ENCODE results near the gene POPDC2. TPM values are rescaled to one million over a fixed set of nuclear protein-coding genes. Genes with fewer than 3 reads are reported as not detected.

POPDC2 gene
- total and polyA plus RNA-seq, 2 donors (not counting 3 experiments of a cell fraction or from before 2014, with no cell fraction given), result 0.57 to 0.66 TPM

DNA sequence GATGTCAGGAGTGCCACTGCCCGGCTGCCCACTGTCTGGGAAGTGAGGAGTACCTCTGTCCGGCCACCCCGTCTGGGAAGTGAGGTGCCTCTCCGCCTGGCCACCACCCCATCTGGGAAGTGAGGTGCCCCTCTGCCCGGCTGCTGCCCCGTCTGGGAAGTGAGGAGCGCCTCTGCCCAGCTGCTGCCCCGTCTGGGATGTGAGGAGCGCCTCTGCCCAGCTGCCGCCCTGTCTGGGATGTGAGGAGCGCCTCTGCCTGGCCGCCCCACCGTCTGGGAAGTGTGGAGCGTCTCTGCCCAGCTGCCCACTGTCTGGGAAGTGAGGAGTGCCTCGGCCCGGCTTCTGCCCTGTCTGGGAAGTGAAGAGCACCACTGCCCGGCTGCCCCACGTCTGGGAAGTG, 13.5 kb upstream of the POPDC2 start:
- DNase-seq (ENCODE audit: low read depth, low spot score), result no peak
- H3K79me2 ChIP-seq (ENCODE audit: control insufficient read depth, insufficient read depth, low read length), result peaks cover 4% of the 10 kb centered on the region
- peaks cover 0 to 4% of the 10 kb centered on the region in 2 experiments for H3K36me3 ChIP-seq (ENCODE audit: control insufficient read depth in 2 of 2, extremely low read depth in 1 of 2, insufficient read depth in 2 of 2, low read length in 2 of 2)
- H3K27ac ChIP-seq (ENCODE audit: insufficient read depth, low read depth, low read length), result no peak overlapping the region
- no peak overlapping the region for H3K4me2 ChIP-seq (ENCODE audit: insufficient read depth, low read length)
- POLR2A ChIA-PET, result no interaction called here
- intact Hi-C loops (cut with micrococcal nuclease) (no loop called here), dilution Hi-C loops (cut with MboI; ENCODE audit: extremely low pct_ligation_motif_present, low sequenced_read_pairs) (no loop called here)
- H3K9me3 ChIP-seq (replicated peaks; ENCODE audit: control insufficient read depth, insufficient read depth, low read length), result no peaks in the 10 kb centered on the region
- H3K4me3 ChIP-seq (replicated peaks in 1 of 3; ENCODE audit: insufficient read depth in 1 of 3, low read depth in 1 of 3, low read length in 3 of 3), result no peak overlapping the region
- no peak overlapping the region for H2AFZ ChIP-seq (ENCODE audit: low read depth, low read length)
- CTCF ChIA-PET, result no interaction called here
- no peak for TF ChIP-seq POLR2AphosphoS5 (IDR thresholded peaks at IDR 0.05; ENCODE audit: insufficient read depth, low read depth, low read length)
- TF ChIP-seq MYC (IDR thresholded peaks at IDR 0.05; ENCODE audit: low read depth, low read length), result no peak
- no peak for TF ChIP-seq GATA2 (IDR thresholded peaks at IDR 0.05; ENCODE audit: insufficient read depth, insufficient read length, low read depth, low read length)
- H4K20me1 ChIP-seq (replicated peaks; ENCODE audit: control insufficient read depth, extremely low read depth, insufficient read depth, low read length), result no peaks in the 10 kb centered on the region
- no peaks in the 10 kb centered on the region for H3K9me1 ChIP-seq (replicated peaks; ENCODE audit: control insufficient read depth, extremely low read depth, insufficient read depth, low read length)
- no peak for FAIRE-seq
- no peak overlapping the region for H3K9ac ChIP-seq (replicated peaks; ENCODE audit: extremely low read depth, insufficient read depth, low read length)
- peaks cover 21% of the 10 kb centered on the region for H3K4me1 ChIP-seq (ENCODE audit: control insufficient read depth, extremely low read depth, insufficient read depth, low read length)
- BruUV-seq (replicated peaks), result no TSS peak
- H3K27me3 ChIP-seq (ENCODE audit: control insufficient read depth in 2 of 2, insufficient read depth in 2 of 2, low read length in 2 of 2), result no peaks in the 10 kb centered on the region

DNA sequence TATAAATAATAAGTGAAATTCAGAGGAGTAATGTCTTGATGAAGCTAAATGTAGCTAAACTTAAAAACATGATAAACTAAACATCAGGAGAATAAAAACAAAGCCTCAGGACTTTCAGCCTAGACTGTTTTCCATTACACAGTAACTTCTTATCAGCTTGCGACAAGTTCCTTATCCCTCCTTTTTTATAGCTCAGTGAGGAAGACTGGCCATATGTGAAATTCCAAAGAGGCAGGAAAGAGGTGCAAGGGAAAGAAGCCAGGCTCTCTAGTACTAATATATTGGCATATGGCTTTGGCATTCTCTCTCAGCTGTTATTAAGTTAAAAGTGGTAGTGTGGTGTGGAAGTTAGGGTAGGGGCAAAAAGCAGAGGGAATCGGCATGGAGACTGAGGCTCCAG, 12.4 kb upstream of the POPDC2 start:
- intact Hi-C loops (cut with micrococcal nuclease), result no loop called here
- no peak overlapping the region for H3K9ac ChIP-seq (replicated peaks; ENCODE audit: extremely low read depth, insufficient read depth, low read length)
- H3K27me3 ChIP-seq (ENCODE audit: control insufficient read depth in 2 of 2, insufficient read depth in 2 of 2, low read length in 2 of 2), result no peaks in the 10 kb centered on the region
- no peak overlapping the region for H3K4me3 ChIP-seq (replicated peaks in 1 of 3; ENCODE audit: insufficient read depth in 1 of 3, low read depth in 1 of 3, low read length in 3 of 3)
- TF ChIP-seq, protein P1, sequence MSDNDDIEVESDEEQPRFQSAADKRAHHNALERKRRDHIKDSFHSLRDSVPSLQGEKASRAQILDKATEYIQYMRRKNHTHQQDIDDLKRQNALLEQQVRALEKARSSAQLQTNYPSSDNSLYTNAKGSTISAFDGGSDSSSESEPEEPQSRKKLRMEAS (IDR thresholded peaks at IDR 0.05; ENCODE audit: insufficient read depth, insufficient read length), result no peak
- TF ChIP-seq MYC (IDR thresholded peaks at IDR 0.05; ENCODE audit: low read depth, low read length) (no peak), GATA2 (IDR thresholded peaks at IDR 0.05; ENCODE audit: insufficient read depth, insufficient read length, low read depth, low read length) (no peak), EZH2 (IDR thresholded peaks at IDR 0.05; ENCODE audit: borderline replicate concordance, low read depth, low read length, severe bottlenecking) (no peak), POLR2A (IDR thresholded peaks at IDR 0.05; ENCODE audit: low read depth, low read length) (no peak), POLR2AphosphoS5 (IDR thresholded peaks at IDR 0.05; ENCODE audit: insufficient read depth, low read depth, low read length) (no peak), FOS (IDR thresholded peaks at IDR 0.05; ENCODE audit: borderline replicate concordance, insufficient read depth, low read length) (no peak)
- TF ChIP-seq, protein P2, sequence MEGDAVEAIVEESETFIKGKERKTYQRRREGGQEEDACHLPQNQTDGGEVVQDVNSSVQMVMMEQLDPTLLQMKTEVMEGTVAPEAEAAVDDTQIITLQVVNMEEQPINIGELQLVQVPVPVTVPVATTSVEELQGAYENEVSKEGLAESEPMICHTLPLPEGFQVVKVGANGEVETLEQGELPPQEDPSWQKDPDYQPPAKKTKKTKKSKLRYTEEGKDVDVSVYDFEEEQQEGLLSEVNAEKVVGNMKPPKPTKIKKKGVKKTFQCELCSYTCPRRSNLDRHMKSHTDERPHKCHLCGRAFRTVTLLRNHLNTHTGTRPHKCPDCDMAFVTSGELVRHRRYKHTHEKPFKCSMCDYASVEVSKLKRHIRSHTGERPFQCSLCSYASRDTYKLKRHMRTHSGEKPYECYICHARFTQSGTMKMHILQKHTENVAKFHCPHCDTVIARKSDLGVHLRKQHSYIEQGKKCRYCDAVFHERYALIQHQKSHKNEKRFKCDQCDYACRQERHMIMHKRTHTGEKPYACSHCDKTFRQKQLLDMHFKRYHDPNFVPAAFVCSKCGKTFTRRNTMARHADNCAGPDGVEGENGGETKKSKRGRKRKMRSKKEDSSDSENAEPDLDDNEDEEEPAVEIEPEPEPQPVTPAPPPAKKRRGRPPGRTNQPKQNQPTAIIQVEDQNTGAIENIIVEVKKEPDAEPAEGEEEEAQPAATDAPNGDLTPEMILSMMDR (IDR thresholded peaks at IDR 0.05; ENCODE audit: extremely low read depth in 1 of 2, insufficient read depth in 1 of 2, low read depth in 1 of 2, low read length in 2 of 2), result no peak
- H3K9me1 ChIP-seq (replicated peaks; ENCODE audit: control insufficient read depth, extremely low read depth, insufficient read depth, low read length), result no peaks in the 10 kb centered on the region
- H3K9me3 ChIP-seq (replicated peaks; ENCODE audit: control insufficient read depth, insufficient read depth, low read length), result no peaks in the 10 kb centered on the region
- H3K79me2 ChIP-seq (ENCODE audit: control insufficient read depth, insufficient read depth, low read length), result peaks cover 4% of the 10 kb centered on the region
- POLR2A ChIA-PET, result no interaction called here
- DNase-seq (ENCODE audit: low read depth, low spot score) (peak; percentile 46), FAIRE-seq (no peak)
- H2AFZ ChIP-seq (ENCODE audit: low read depth, low read length), result no peak overlapping the region
- dilution Hi-C loops (cut with MboI; ENCODE audit: extremely low pct_ligation_motif_present, low sequenced_read_pairs), result no loop called here
- peaks cover 0 to 4% of the 10 kb centered on the region in 2 experiments for H3K36me3 ChIP-seq (ENCODE audit: control insufficient read depth in 2 of 2, extremely low read depth in 1 of 2, insufficient read depth in 2 of 2, low read length in 2 of 2)
- CTCF ChIA-PET, result interaction anchor here (0.9 to 1.4 kb wide), 7 partner anchors 10 to 183 kb away, joined by 3 to 5 read pairs (median 3); partner anchors contain the start of gene TIMMDC1
- no TSS peak for BruUV-seq (replicated peaks)
- H3K4me1 ChIP-seq (ENCODE audit: control insufficient read depth, extremely low read depth, insufficient read depth, low read length), result peaks cover 20% of the 10 kb centered on the region
- H3K27ac ChIP-seq (ENCODE audit: insufficient read depth, low read depth, low read length), result no peak overlapping the region
- no peaks in the 10 kb centered on the region for H4K20me1 ChIP-seq (replicated peaks; ENCODE audit: control insufficient read depth, extremely low read depth, insufficient read depth, low read length)
- no peak overlapping the region for H3K4me2 ChIP-seq (ENCODE audit: insufficient read depth, low read length)

All from endothelial cell of umbilical vein (primary cell).